HG03103 (cell line): ENCODE data around the gene TRPM8.

Experiments
- ATAC-seq: cut with Tn5 transposase; IDR thresholded peaks from one replicate; pipeline ENCODE4 v1.9.1; 2021; ENCODE audit warnings: low read depth; ENCODE audit not compliant: unreplicated experiment

TRPM8 gene

DNA sequence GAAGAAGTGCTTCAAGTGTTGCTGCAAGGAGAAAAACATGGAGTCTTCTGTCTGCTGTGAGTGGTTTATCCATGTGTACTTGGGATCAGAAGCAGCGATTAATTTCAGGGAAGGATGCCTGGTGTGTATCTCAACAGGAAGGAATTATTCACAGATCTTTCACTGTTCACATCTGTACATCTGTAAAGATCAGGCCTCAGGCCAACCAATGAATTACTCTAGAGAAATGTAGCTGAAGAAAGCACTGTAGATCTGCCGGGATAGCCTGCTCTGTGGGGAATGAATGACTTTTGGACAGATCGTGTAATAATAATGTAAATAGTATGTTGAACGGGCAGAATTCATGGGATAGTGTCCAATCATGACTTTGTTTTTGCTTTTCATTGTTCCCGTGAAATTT is 79.3 kb downstream of the TRPM8 start:
- no peak for ATAC-seq

DNA sequence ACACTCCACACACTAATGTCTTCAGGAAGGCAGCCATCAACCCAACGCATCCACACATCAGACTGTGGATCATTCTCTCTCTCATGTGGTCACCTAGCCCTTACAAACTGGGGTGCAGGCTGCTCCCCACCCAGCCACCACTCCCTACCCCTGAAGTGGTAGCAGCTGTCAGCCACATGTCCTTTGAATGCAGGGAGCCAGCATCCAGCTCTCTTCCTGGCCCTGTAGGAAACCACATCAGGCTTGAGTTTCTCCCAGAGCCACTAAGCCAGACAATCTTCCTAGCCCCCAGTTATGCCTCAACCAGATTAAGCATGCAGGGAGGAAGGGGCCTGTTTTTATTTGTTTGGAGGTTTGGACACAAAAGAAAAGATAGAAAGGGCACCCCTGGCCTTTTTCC is 80.5 kb downstream of the TRPM8 start:
- ATAC-seq = no peak

DNA sequence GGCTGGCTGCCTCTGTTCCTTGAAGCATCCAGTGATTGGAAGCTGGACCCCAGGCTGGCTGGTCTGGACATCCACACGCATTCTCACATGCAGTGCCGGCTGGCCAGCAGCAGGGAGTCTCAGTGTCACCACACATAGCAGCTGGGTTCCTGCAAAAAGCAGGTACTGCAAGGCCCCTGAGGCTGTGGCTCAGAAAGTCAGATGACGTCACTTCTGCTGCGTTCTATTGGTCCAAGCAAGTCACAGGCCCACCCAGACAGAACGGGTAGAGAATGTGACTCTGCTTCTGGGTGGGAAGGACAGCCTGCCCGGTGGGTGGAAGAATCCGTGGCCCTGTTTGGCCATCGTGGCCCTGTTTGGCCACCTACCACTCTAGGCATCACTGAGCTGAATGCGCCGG is 82.0 kb downstream of the TRPM8 start:
- no peak for ATAC-seq

DNA sequence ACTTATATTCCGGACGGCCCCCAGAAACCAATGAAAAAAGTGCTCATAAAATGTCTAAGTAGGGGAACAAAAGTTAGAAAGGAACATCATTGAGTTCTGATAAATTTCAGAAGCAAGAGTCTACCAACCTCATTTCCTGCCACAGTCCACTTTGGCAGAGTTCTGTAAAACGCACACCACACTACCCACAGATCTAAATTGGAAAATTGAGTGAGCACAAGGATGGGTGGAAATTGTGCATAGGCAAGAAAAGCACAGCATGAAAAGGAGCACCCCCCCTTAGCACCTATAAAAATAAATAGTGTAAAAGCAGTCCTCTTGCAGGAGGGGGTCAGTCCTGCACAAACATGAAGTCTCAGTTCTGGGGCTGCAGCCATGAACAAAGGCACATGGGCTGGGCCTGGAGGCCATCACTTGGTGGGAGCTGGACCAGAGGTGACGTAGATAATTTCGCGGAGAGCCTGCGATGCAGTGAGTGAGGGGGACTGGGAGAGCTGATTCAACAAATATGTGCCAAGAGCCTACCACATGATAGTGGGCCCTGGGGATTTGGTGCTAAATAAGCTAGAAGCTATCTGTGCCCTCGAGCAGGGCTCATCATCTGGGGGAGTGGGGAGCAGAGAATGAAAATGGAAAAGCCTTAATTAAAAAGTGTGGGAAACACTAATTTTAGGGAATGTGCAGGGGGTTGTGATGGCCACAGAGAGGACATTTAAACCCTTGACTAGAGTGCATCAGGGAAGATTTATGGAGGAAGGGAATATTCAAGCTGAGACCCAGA is 84.4 kb downstream of the TRPM8 start:
- no peak for ATAC-seq

DNA sequence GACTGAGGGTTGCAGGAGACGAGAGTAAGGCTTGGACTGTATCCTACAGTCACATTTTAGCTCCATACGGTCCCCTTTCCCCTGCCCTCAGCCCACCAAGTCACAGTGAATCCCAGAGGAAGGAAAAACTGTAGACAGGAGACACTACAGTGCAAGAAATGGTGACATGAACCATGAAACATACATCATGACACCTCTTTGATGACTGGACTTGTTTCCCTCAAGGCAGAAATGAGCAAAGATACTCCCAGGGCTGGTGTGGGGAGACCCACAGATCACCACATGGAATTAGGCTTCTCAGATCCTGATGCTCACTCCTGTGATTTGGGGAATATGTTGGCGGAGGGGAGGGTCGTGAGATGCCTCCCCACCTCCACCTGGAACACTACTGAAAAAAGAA is 85.1 kb downstream of the TRPM8 start:
- ATAC-seq = no peak

DNA sequence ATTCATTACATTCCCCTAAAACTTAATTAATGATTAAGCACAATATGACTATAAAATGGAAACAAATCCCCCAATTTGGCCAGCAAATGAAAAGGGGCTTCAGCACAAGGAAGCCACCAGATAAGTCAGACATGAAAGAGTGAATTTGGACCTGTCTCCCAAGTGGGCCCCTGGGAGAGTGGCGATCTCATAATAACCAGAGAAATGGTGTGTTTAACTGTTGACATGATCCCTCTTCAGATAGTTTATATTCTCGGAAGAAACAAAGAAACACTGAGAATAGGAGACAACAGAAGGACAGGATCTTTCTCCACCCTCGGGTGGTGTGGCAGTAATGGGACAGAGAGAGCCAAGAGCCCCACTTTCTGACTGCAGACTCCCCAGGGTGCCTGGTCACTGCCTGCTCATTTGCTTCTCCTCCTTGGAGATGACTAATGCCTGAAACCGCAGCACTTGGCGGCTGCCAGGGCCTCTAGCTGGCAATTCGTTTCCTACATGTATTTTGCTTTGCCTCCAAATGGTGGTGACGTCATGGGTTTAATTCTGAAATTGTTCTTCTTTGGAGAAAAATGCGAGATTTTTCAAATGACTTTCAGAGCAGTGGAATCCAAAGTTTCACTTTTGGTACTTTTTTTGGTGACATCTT is 86.9 kb downstream of the TRPM8 start:
- ATAC-seq = no peak

DNA sequence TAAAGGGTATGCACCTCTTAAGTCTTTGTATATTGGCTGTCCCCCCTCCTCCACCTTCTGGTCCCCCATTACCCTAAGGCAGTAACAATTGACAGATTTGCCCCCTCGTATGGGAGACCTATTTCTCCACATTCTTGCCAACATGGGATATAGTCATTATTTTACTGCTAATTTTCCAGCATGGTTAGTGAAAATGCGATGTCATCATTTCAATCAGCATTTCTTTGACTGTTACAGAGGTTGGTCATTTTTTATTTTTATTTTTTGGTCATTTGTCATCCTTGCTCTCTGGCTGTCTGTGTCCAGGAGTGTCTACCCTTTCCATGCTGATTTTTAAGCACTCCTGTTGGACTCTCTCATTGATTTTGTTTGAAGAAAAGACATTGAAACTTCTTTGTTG is 88.0 kb downstream of the TRPM8 start:
- no peak for ATAC-seq

DNA sequence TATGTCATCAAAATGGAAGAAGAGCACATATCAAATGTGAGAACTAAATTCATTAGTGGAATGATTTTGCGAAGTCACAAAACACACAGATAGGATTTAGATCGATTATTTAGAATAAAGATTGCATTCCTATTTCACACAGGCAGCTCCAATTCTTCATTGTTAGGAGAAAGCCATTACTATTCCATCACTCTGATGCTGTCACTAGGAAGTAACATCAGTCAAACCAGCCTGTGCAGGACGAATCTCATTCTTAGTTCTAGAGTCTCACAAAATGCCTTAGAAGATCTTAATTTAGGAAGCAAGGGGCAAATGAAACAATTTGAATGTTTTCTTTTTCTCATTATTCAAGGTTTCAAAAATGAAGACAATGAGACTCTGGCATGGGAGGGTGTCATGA is 89.3 kb downstream of the TRPM8 start:
- ATAC-seq = no peak

DNA sequence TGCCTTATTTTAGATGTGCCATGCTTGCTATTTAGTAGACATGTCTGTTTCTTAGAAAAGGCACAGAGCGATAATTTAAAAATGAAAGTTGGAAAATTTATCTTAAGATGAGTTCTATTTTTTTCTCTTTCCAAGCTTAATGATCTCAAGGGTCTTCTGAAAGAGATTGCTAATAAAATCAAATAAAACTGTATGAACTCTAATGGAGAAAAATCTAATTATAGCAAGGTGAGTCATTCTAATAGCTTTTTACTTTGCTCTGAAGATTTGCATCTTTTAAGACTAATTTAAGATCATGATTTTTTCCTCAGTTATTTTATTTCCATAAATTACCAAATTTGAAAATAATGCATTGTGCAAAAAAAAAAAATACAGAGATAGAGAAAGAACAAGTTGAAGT is 97.3 kb downstream of the TRPM8 start:
- ATAC-seq = no peak

DNA sequence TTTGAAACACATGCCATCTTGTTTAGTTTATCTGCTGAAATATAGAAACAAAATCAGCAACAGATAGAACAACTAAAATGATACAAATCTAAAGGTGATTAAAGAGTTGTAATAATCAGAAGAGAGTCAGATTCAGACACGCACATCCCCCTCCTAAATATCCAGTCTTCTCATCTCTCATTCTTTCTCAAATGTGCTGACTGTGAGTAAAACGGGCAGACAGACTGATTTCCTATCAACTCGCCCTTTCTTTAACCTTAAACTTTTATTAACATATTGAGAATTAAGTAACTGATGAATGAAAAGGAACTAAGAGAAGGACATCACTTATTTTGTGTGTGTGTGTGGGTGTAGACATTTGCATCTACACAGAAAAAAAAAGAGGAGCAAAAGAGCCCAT is 98.7 kb downstream of the TRPM8 start:
- ATAC-seq = no peak

DNA sequence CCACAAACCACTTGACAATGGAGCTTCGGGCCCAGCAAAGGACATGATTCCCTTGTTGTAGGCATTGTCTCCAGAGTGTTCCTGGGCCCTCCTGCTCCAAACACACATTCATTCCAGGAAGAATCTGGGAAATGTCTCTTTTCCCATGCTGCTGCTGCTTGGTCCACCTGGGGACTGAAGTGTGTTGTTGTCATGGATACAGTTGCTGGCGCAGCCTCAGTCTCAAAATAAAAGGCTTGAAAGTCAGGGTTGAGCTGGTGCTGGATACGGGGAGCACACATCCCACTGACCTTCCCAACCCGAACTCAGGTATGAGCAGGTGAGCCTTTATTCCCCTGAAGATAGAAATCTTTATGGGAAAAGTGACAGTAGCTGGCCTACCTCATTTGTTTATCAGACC is 102.7 kb downstream of the TRPM8 start:
- ATAC-seq = no peak

DNA sequence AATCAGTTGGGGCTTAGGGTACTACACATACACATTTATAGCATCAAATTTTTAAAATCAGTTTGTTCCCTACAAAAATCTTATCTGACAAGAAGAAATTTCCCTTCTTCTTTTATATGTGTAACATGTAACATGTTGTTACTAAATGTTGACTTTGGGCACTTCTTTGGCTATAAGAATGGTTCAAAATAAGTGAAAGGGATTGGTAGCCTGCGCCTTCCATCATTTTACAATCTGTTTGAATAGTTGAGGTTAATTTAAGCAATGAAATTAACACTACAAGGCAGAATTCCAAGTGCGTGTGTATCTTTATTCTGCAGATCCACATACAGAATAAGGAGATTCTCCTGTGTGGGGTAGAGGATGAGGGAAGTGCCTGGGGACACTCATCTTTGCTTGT is 103.2 kb downstream of the TRPM8 start:
- no peak for ATAC-seq

DNA sequence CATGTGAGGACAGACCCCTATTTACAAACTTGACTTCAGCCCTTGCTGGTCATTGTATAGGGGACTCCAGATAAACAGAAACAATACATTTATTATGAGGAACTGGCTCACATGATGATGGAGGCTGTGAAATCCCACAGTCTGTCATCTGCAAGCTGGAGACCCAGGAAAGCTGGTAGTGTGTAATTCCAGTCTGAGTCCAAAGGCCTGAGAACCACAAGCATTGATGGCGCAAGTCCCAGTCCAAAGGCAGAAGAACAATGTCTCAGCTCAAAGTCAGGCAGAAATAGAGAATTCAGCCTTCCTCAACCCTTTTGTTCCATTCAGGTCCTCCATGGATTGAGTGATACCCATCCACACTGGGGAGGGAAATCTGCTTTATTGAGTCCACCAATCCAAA is 105.3 kb downstream of the TRPM8 start:
- ATAC-seq = no peak

DNA sequence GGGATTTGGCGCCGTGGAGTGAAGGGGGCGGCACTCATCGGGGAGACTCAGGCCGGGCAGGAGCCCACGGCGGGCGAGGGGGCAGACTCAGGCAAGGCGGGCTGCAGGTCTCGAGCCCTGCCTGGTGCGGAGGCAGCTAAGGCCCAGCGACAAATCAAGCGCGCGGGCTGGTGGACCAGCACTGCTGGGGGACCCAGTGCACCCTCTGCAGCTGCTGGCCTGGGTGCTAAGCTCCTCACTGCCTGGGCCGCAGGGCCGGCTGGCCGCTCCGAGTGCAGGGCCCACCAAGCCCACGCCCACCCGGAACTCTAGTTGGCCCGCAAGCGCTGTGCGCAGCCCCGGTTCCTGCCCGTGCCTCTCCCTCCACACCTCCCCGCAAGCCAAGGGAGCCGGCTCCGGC is 107.1 kb downstream of the TRPM8 start:
- ATAC-seq = no peak

DNA sequence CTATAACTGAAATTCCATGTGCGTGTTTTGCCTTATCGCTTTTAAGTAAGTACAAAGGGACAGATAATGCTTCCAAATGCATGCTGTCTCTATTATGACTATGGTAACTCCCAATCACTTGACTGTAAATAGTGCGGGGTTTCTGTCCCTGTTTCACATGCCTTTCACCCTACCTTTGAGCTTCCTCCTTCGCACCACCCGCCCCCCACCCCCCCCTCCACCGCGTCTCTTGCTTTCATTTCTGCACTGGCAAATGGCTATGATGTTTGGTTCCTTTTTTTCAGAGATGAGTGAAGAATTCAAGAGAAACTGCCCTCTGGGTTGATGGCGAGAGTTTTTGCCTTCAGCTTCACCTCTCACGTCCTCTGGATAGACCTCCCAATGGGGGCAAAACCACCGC is 108.3 kb downstream of the TRPM8 start:
- ATAC-seq = peak; percentile 65

DNA sequence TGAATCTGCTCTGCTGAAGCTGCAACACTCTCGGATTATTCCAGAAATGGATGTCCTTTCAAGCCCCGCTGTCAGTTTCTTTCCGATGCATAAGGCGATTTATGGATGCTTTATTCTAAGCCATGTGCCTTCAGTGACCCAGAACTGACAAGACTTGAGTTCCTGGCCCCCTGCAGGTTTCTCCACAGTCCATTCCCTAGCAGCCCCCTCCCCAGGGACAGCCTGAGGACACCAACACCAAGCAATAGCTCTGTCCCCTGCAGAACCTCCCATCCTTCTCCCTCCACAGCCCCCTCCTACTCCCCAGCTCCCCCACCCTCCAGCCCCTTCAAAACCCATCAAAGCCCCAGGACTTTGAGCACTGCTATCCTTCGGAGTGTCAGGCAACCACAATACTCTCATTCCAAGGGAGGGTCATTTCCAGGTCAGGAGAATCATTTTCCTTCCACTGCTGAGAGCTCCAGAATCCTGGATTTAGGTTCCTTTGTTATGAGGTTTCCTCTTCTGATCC is 108.8 kb downstream of the TRPM8 start:
- no peak for ATAC-seq

DNA sequence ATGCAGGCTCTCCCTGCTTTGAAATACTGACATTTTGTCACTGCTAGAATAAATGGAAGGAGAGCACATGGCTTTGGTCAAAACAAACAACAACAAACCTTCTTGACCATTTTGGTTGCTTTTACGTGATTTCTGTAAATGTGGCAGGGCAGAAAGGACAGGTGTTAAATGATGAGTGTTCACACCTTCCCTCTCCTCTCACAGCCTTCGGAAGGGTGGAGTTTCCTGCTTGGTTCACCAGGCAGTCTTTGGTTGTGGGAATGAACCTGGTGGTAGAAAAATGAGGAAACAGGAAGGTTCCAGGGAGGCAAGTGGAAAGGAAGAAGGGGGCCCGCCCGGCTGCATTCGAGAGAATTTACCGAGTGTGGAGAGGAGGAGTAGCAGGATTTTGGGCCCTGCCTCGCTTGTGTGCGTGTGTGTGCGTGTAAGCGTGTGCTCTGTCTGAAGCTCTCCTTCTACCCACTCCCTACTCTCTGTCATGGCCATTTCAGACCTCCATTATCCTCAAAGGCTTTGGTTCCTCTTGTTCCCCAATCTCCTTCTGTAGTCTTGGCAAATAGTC is 109.6 kb downstream of the TRPM8 start:
- ATAC-seq = no peak

DNA sequence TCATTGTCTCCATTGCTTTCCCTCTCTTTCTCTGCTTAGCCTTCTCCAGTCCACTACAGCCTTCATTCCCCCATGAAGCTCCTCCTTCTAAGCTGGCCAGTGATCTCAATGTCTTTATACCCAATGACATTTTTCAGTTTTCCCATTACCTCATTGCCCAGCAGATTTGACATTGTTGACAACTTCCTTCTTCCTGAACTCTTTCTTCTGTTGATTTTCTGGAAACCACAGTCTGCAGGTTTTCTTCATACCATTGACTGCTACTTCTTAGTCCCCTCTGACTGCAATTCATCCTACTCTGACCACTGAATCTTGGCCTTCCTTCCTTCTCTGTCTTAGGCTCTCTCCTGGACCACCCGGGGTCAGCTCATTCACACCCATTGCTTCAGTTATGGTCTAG is 110.5 kb downstream of the TRPM8 start:
- no peak for ATAC-seq

DNA sequence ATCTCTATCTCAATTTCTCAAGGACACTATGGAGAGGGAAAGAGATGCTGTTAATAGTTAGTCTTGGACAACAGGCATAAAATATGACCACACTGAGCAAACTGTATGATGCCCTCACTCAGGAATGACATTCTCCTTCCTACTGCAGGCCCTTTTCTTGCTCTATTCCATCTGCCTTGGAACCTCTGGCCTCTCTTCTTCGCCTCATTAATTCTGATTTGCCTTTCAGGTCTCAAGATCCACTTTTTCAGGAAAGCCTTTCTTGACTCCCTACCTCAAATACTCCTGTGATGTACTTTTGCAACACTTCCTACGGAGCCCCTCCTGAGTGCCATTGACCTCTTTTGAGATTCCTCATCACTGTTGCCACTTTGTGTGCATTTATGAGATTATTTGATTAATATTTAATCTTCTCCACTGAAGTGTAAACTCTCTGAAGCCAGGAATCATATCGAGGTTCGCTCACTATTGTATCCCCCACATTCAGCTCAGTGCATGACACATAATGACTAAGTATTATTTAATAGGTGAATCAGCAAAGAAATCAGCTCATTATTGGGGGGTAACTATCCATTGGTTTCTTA is 112.1 kb downstream of the TRPM8 start:
- no peak for ATAC-seq

DNA sequence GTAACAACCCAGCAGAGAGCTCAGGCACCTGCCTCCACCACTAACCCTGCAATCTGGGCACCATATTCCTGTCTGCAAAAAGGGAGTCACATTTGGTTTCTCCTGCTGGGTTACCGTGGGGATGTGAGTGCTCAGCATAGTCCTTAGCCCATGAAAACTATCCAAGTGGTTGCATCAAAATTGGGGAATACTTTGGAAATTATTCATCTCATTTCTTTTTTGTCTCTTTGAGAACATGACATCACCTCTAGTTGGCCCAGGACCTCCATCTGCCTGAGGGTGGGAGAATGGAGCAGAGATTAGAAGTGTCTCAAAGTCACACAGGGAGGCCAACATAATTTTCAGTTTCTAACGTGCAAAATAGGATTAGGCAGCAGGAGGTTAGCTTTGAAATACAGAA is 114.0 kb downstream of the TRPM8 start:
- ATAC-seq = no peak

DNA sequence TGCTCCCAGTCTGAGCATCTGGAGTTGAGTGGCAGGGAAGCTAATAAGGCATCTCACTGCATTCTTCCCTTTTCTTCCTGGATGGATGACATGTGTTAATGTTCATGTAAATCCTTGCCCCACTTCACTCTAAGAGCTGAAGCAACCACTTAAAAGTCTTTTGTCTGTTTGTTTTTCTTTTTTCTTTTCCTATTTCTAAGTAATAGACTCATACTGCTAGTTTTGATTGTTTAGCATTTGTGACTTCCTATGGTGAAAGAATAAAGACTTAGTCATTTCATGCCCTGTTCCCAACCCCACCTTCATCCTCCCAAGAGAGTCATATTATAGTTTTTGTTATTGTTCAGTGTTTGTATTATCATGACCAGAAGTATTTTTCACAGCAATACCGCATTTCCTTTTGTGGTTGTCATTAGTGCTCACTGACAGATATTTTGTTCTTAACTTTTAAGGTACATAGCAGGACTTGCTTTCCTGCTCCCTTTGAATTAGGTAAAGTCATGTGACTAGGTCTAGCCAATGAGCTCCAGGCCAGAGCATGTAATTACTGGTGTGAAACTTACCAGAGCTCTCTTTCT is 115.2 kb downstream of the TRPM8 start:
- ATAC-seq = no peak
